MCF 10A (cell line): Measurements from ENCODE around the gene AK5. TPM values are rescaled to one million over a fixed set of nuclear protein-coding genes. Genes with fewer than 3 reads are reported as not detected.

ENCODE experiments used
- BruUV-seq: library from RNA; stranded (reverse); fragments of 400-500 nt; replicated peaks from 2 replicates; lab custom pipeline; 2021; lab: Mats Ljungman, UMichigan
- CTCF ChIA-PET: fragments of 300-600 bp; sonication (Branson Sonifier 250); formaldehyde crosslinking; extraction: SDS; loops from one replicate; lab custom pipeline; 2021; ENCODE audit warnings: antibody characterized with exemption, inconsistent platforms; lab: Yijun Ruan, JAX
- POLR2A ChIA-PET: fragments of 300-600, 350-650 bp; sonication (Branson Sonifier 250); formaldehyde crosslinking; extraction: SDS; loops from one replicate; lab custom pipeline; 2020; ENCODE audit warnings: antibody characterized with exemption, inconsistent platforms; lab: Yijun Ruan, JAX
- DNase-seq: peaks from one replicate; pipeline ENCODE4 v3.0.0-alpha.2; 2018; ENCODE audit not compliant: unreplicated experiment
- H3K27ac Mint-ChIP-seq: one replicate; pipeline ENCODE4 v1.8.0; 2022; ENCODE audit warnings: mild to moderate bottlenecking, low read depth, mixed read lengths; ENCODE audit not compliant: unreplicated experiment
- H3K27me3 Mint-ChIP-seq: one replicate; pipeline ENCODE4 v1.8.0; 2022; ENCODE audit warnings: mixed read lengths; ENCODE audit not compliant: insufficient read depth, unreplicated experiment
- H3K36me3 Mint-ChIP-seq: one replicate; pipeline ENCODE4 v1.8.0; 2022; ENCODE audit warnings: mild to moderate bottlenecking, moderate library complexity, mixed read lengths; ENCODE audit not compliant: insufficient read depth, unreplicated experiment
- H3K4me1 Mint-ChIP-seq: one replicate; pipeline ENCODE4 v1.8.0; 2022; ENCODE audit warnings: mixed read lengths; ENCODE audit not compliant: insufficient read depth, unreplicated experiment
- H3K4me3 Mint-ChIP-seq: one replicate; pipeline ENCODE4 v1.8.0; 2022; ENCODE audit warnings: mild to moderate bottlenecking, moderate library complexity, mixed read lengths; ENCODE audit not compliant: unreplicated experiment
- H3K9me3 Mint-ChIP-seq: one replicate; pipeline ENCODE4 v1.8.0; 2022; ENCODE audit warnings: mixed read lengths; ENCODE audit not compliant: unreplicated experiment
- CTCF ChIP-seq: fragments of 200-600 bp; IDR thresholded peaks from one replicate; pipeline ENCODE4 v1.8.0; 2022; ENCODE audit warnings: antibody characterized with exemption, mild to moderate bottlenecking; ENCODE audit not compliant: unreplicated experiment
- intact Hi-C: fragments of 100-400 bp; cut with micrococcal nuclease; formaldehyde crosslinking; loops from 2 replicates; pipeline ENCODE4 v1.14.1; 2022
- total RNA-seq: library from RNA; stranded (reverse); gene quantifications from 2 replicates; pipeline ENCODE4 v1.2.3, GENCODE V29; 2022

The AK5 gene
- total RNA-seq, 1 experiment from 2014 or later: not detected

- TF ChIP-seq CTCF: no peak
- peaks cover 6% of the 10 kb centered on the region for H3K4me1 Mint-ChIP-seq
- H3K27me3 Mint-ChIP-seq: peaks cover 11% of the 10 kb centered on the region
- CTCF ChIA-PET: interaction anchor here (0.5 to 1.0 kb wide), 2 partner anchors 186 to 1357 kb away, joined by 3 read pairs; no protein-coding TSS in a partner anchor
- H3K4me3 Mint-ChIP-seq: no peak overlapping the region
- H3K36me3 Mint-ChIP-seq: no peaks in the 10 kb centered on the region
- DNase-seq: peak; percentile 72
- no TSS peak for BruUV-seq
- no peak overlapping the region for H3K27ac Mint-ChIP-seq
- no peaks in the 10 kb centered on the region for H3K9me3 Mint-ChIP-seq
- intact Hi-C loops: no loop called here
- POLR2A ChIA-PET: interaction anchor here (0.6 to 1.3 kb wide), 4 partner anchors 74 to 291 kb away, joined by 3 read pairs; no protein-coding TSS in a partner anchor
Observed at GRCh38 chr1:77347646-77348045, 65.8 kb downstream of the AK5 start.

GRCh38 chr1:77348549-77348948, 66.7 kb downstream of the AK5 start:
- intact Hi-C loops: no loop called here
- Mint-ChIP-seq H3K4me3 (no peak overlapping the region), H3K36me3 (no peaks in the 10 kb centered on the region), H3K9me3 (no peaks in the 10 kb centered on the region), H3K27me3 (peaks cover 2% of the 10 kb centered on the region), H3K27ac (no peak overlapping the region), H3K4me1 (peaks cover 6% of the 10 kb centered on the region)
- POLR2A ChIA-PET: no interaction called here
- no peak for TF ChIP-seq CTCF
- CTCF ChIA-PET: interaction anchor here (1.0 kb wide), 1 partner anchor 185 kb away, joined by 3 read pairs; no protein-coding TSS in a partner anchor
- no TSS peak for BruUV-seq
- no peak for DNase-seq

- intact Hi-C loops: no loop called here
- no peaks in the 10 kb centered on the region for H3K27me3 Mint-ChIP-seq
- ChIA-PET CTCF (no interaction called here), POLR2A (no interaction called here)
- no peaks in the 10 kb centered on the region for H3K36me3 Mint-ChIP-seq
- no peak overlapping the region for H3K4me3 Mint-ChIP-seq
- BruUV-seq: no TSS peak
- no peak for DNase-seq
- H3K9me3 Mint-ChIP-seq: no peaks in the 10 kb centered on the region
- peaks cover 6% of the 10 kb centered on the region for H3K4me1 Mint-ChIP-seq
- H3K27ac Mint-ChIP-seq: no peak overlapping the region
- no peak for TF ChIP-seq CTCF
Observed at GRCh38 chr1:77349275-77349674, 67.5 kb downstream of the AK5 start.

GRCh38 chr1:77350012-77350770, 68.4 kb downstream of the AK5 start:
- Mint-ChIP-seq H3K27me3 (no peaks in the 10 kb centered on the region), H3K4me1 (peaks cover 6% of the 10 kb centered on the region), H3K36me3 (no peaks in the 10 kb centered on the region), H3K9me3 (no peaks in the 10 kb centered on the region), H3K4me3 (no peak overlapping the region), H3K27ac (no peak overlapping the region)
- no TSS peak for BruUV-seq
- intact Hi-C loops: no loop called here
- ChIA-PET POLR2A (interaction anchor here (0.6 kb wide), 1 partner anchor 15 kb away, joined by 3 read pairs; no protein-coding TSS in a partner anchor), CTCF (interaction anchor here (0.6 kb wide), 1 partner anchor 1930 kb away, joined by 4 read pairs; no protein-coding TSS in a partner anchor)
- no peak for DNase-seq
- no peak for TF ChIP-seq CTCF
